Gastroesophageal sphincter (tissue), 4 donors: Measurements from ENCODE around the gene CST7. TPM values are rescaled to one million over a fixed set of nuclear protein-coding genes. Genes with fewer than 3 reads are reported as not detected.
A peak's percentile ranks its signal among the peaks of the same experiment; 100 is the strongest.
"Not testable (repeated sequence)": the region's sequence is repeated elsewhere in the genome, so short reads cannot be mapped to it uniquely, and the experiment has no call there.

Experiments
- ATAC-seq: fragments of 150-250 bp; one replicate; pipeline ENCODE4 v1.9.1; 2016; ENCODE audit warnings: mild to moderate bottlenecking, moderate library complexity
- H3K27ac ChIP-seq, 4 donors: fragments of 200-600 bp; sonication (generic) in 3 of 4; 1 replicate in 3 of 4; 2 replicates in 1 of 4; pipeline ENCODE4 v1.5.1; 2016 to 2019
- H3K27me3 ChIP-seq: fragments of 200-600 bp; sonication (generic); one replicate; pipeline ENCODE4 v1.5.1; 2019
- H3K36me3 ChIP-seq, 2 donors: fragments of 200-600 bp; sonication (generic); one replicate each; pipeline ENCODE4 v1.5.1; 2019; ENCODE audit warnings: control low read depth in 1 of 2
- H3K4me1 ChIP-seq, 3 donors: fragments of 200-600 bp; sonication (generic); 1 replicate in 2 of 3; 2 replicates in 1 of 3; pipeline ENCODE4 v1.5.1; 2016 to 2019; ENCODE audit warnings: control low read depth in 2 of 3
- H3K4me3 ChIP-seq, 2 donors: fragments of 200-600 bp; sonication (generic); one replicate each; pipeline ENCODE4 v1.5.1; 2019; ENCODE audit warnings: mild to moderate bottlenecking in 1 of 2, moderate library complexity in 1 of 2
- H3K9me3 ChIP-seq, 3 donors: fragments of 200-600 bp; sonication (generic); one replicate each; pipeline ENCODE4 v1.5.1; 2017 to 2019; ENCODE audit warnings: control low read depth in 2 of 3
- EP300 ChIP-seq: sonication (generic); formaldehyde crosslinking; IDR thresholded peaks from one replicate; pipeline ENCODE4 v1.6.1; 2017; ENCODE audit warnings: antibody characterized with exemption, mild to moderate bottlenecking
- POLR2A ChIP-seq, 2 donors: fragments of 450-650 bp; IDR thresholded peaks; one replicate each; pipeline ENCODE4 v1.6.1; 2017; ENCODE audit warnings: antibody characterized with exemption in 2 of 2, mild to moderate bottlenecking in 2 of 2, moderate library complexity in 1 of 2
- POLR2AphosphoS5 ChIP-seq: sonication (generic); formaldehyde crosslinking; IDR thresholded peaks from one replicate; pipeline ENCODE4 v1.6.1; 2017; ENCODE audit warnings: antibody characterized with exemption
- WGBS, 2 donors: methylation state at CpG; one replicate each; pipeline ENCODE4 v1.1.5; 2018; ENCODE audit warnings: low coverage in 1 of 2; 5-methylcytosine and 5-hydroxymethylcytosine counted together
- total RNA-seq, 4 donors: library from RNA; depleted of rRNA; stranded (reverse); fragments of >200 nt; gene quantifications; one replicate each; pipeline ENCODE4 v1.1.0, GENCODE V29; 2016
- TF ChIP-seq, protein P1 (sequence below), 4 experiments: fragments of 200-600 bp in 2 of 4; fragments of 450-650 bp in 2 of 4; sonication (generic) in 1 of 4; IDR thresholded peaks; one replicate each; pipeline ENCODE4 v1.5.1; 2017 to 2019; ENCODE audit warnings: antibody characterized with exemption in 4 of 4, mild to moderate bottlenecking in 2 of 4, moderate library complexity in 2 of 4

The CST7 gene
- total RNA-seq, 4 donors from 2014 or later = 0.37 to 4.0 TPM; not detected in 2

DNA sequence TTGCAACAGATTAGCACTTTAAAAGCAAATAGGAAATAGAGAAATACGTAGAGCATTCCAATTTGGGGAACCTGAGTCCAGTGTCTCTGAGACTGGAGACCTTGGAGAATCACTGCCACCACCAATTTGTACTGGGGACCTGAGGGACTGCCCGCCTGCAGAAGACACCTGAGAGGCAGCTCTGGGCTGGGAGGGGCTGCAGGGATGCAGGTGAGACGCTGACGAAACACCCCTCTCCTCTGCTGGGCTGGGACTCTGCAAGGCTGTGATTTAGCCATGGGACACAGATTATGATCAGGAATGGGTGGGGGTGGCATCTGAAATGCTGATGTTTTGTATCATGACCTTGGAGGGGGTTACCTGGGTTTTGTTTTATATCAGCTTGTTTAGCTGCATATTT, 50.5 kb downstream of the CST7 start:
- Histone ChIP-seq H3K4me1 (peaks cover 3 to 39% (median 19%) of the 10 kb centered on the region in 3 donors), H3K27me3 (no peaks in the 10 kb centered on the region), H3K9me3 (no peaks in the 10 kb centered on the region), H3K36me3 (no peaks in the 10 kb centered on the region), H3K27ac (peak overlapping the region in 1 of 4 donors; percentile 47), H3K4me3 (no peak overlapping the region)
- TF ChIP-seq POLR2A (IDR thresholded peaks at IDR 0.05) (no peak), POLR2AphosphoS5 (no peak), EP300 (no peak)
- TF ChIP-seq, protein P1, sequence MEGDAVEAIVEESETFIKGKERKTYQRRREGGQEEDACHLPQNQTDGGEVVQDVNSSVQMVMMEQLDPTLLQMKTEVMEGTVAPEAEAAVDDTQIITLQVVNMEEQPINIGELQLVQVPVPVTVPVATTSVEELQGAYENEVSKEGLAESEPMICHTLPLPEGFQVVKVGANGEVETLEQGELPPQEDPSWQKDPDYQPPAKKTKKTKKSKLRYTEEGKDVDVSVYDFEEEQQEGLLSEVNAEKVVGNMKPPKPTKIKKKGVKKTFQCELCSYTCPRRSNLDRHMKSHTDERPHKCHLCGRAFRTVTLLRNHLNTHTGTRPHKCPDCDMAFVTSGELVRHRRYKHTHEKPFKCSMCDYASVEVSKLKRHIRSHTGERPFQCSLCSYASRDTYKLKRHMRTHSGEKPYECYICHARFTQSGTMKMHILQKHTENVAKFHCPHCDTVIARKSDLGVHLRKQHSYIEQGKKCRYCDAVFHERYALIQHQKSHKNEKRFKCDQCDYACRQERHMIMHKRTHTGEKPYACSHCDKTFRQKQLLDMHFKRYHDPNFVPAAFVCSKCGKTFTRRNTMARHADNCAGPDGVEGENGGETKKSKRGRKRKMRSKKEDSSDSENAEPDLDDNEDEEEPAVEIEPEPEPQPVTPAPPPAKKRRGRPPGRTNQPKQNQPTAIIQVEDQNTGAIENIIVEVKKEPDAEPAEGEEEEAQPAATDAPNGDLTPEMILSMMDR (IDR thresholded peaks at IDR 0.05) = no peak
- WGBS, 2 donors = 89% methylated on average over 4 of the region's 4 CpGs; no CpG with 5 or more reads in 1 of the 2 donors
- no peak for ATAC-seq

DNA sequence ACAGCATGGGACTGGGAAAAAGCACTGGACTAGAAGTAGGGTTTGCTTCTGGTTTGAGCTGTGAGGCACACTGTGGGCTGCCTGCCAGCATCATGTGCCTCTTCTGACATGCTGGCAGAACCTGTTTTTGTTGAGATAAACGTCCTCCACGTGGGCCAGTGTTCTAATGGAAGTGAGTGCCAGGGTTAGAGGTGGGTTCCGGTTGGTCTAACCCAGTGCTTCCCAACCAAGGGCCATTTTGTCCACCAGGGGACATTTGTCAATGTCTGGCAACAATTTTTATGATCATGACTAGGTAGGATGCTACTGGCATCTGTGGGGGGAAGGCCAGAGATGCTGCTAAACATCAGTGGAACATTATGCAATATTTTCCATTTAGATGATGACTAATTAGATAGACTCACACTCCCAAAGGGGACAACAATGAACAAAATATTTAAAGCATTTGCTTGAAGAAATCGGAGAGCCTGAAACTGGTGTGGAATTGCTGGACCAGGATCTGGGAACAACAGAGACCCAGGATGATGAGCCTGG, 51.3 kb downstream of the CST7 start:
- WGBS, 2 donors = 0 to 17% methylated on average over 1 to 4 of the region's 4 CpGs
- Histone ChIP-seq H3K4me3 (no peak overlapping the region), H3K27me3 (no peaks in the 10 kb centered on the region), H3K27ac (peak overlapping the region in 3 of 4 donors; percentile 28 to 43 (median 39)), H3K9me3 (no peaks in the 10 kb centered on the region), H3K4me1 (peaks cover 3 to 39% (median 19%) of the 10 kb centered on the region in 3 donors), H3K36me3 (peaks cover 0 to 4% of the 10 kb centered on the region in 2 donors)
- peak; percentile 90 for ATAC-seq
- TF ChIP-seq EP300 (no peak), POLR2A (IDR thresholded peaks at IDR 0.05) (no peak), POLR2AphosphoS5 (peak; percentile 85)
- TF ChIP-seq, protein P1 (IDR thresholded peaks at IDR 0.05) = peak in 1 of 4 experiments; percentile 49

DNA sequence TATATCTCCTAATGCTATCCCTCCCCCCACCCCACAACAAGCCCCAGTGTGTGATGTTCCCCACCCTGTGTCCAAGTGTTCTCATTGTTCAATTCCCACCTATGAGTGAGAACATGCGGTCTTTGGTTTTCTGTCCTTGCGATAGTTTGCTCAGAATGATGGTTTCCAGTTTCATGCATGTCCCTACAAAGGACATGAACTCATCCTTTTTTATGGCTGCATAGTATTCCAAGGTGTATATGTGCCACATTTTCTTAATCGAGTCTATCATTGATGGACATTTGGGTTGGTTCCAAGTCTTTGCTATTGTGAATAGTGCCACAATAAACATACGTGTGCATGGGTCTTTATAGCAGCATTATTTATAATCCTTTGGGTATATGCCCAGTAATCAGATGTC, 52.3 kb downstream of the CST7 start:
- not testable (repeated sequence) for H3K27ac ChIP-seq, H3K4me3 ChIP-seq
- WGBS, 2 donors = 38 to 98% methylated on average over 2 to 3 of the region's 4 CpGs

DNA sequence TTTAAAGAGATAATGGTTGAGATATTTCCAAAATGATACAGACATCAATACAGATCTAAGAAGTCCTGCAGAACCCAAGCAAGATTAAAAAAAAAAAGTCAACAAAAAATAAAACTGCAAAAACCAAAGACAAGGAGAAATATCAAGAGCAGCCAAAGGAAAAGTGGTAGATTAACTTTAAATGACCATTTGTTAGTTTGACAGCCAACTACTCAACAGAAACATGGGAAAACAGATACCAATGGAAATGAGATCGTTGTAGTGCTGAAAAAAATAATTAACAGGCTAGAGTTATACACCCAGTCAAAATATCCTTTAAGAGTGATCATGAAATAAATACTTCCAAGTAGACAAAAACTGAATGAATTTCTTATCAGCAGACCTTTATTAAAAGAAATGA, 53.9 kb downstream of the CST7 start:
- peaks cover 3 to 46% (median 23%) of the 10 kb centered on the region in 3 donors for H3K4me1 ChIP-seq
- H3K36me3 ChIP-seq = peaks cover 0 to 31% of the 10 kb centered on the region in 2 donors
- no peak overlapping the region for H3K4me3 ChIP-seq
- no peak for TF ChIP-seq POLR2AphosphoS5
- ATAC-seq = no peak
- H3K27me3 ChIP-seq = no peaks in the 10 kb centered on the region
- 63 to 67% methylated on average over 1 of the region's 1 CpG for WGBS, 2 donors
- no peak overlapping the region for H3K27ac ChIP-seq
- H3K9me3 ChIP-seq = no peaks in the 10 kb centered on the region

More for the DNA sequence above, 52.3 kb downstream of the CST7 start:
- H3K9me3 ChIP-seq, H3K27me3 ChIP-seq, ATAC-seq: not testable (repeated sequence)
- H3K36me3 ChIP-seq = peaks cover 0 to 14% of the 10 kb centered on the region in 2 donors
- peaks cover 3 to 39% (median 23%) of the 10 kb centered on the region in 3 donors for H3K4me1 ChIP-seq

DNA sequence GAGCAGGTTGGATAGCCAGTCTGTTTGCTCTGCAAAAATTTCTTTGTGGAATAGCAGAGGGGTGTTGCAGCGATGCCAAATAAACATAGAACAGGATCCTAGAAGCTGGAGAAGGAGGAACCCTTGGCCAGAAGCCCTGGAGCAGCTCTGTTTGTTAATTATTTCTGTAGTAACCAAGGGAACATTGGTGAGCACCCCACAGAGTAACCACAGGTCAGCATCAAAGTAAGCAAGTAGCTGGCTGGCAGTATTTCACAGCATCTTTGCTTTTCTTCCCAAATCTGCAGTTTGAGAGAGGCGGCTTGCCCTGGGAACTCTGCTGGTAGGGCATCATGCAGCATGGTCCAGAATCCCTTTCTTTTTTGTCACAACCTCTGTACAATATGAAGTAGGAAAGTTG, 56.2 kb downstream of the CST7 start:
- peak; percentile 54 for ATAC-seq
- H3K4me3 ChIP-seq = no peak overlapping the region
- TF ChIP-seq, protein P1 (IDR thresholded peaks at IDR 0.05) = no peak
- peak; percentile 18 for TF ChIP-seq POLR2AphosphoS5
- H3K27me3 ChIP-seq = no peaks in the 10 kb centered on the region
- WGBS, 2 donors = 26% methylated on average over 2 of the region's 2 CpGs; no CpG with 5 or more reads in 1 of the 2 donors
- peaks cover 0 to 51% of the 10 kb centered on the region in 2 donors for H3K36me3 ChIP-seq
- peak overlapping the region in 3 of 4 donors; percentile 72 to 75 (median 75) for H3K27ac ChIP-seq
- no peaks in the 10 kb centered on the region for H3K9me3 ChIP-seq
- H3K4me1 ChIP-seq = peaks cover under 1 to 55% (median 16%) of the 10 kb centered on the region in 3 donors

DNA sequence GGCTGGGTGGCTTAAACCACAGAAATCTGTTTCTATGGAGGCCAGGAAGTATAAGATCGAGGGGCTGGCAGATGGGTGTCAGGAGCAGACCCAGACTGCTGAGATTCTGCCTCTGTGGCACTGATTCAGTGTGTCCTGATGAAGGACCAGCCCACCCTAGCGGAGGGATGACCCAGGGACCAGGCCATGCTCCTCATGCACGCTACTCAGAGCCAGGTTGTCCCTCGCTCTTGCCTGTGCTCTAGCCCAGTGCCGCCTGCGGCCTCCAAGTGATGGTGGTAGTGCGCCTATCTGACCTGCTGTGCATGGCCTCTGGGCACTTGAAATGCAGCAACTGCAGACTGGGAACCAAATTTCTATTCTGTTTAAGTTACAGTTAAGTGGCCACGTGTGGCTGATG, 56.6 kb downstream of the CST7 start:
- peaks cover 0 to 55% of the 10 kb centered on the region in 2 donors for H3K36me3 ChIP-seq
- no peaks in the 10 kb centered on the region for H3K9me3 ChIP-seq
- no peak overlapping the region for H3K4me3 ChIP-seq
- H3K27ac ChIP-seq = peak overlapping the region; percentile 11 to 75 (median 74)
- WGBS, 2 donors = 25 to 75% methylated on average over 3 to 8 of the region's 8 CpGs
- no peak for ATAC-seq
- no peak for TF ChIP-seq EP300
- peaks cover 0 to 50% (median 15%) of the 10 kb centered on the region in 3 donors for H3K4me1 ChIP-seq
- H3K27me3 ChIP-seq = no peaks in the 10 kb centered on the region
